D721Med (cell line): ENCODE data around the gene FAM185A.

ENCODE experiments used
- DNase-seq: peaks from one replicate; pipeline ENCODE4 v3.0.0; 2011; ENCODE audit warnings: low spot score; ENCODE audit not compliant: insufficient read length
- FAIRE-seq: peaks from 2 replicates; lab custom pipeline; 2011; peaks lifted over from hg19 to GRCh38; lab: Jason Lieb, UNC
- CTCF ChIP-seq: IDR thresholded peaks from 2 replicates; pipeline ENCODE4 v1.5.1; 2012; ENCODE audit warnings: mild to moderate bottlenecking, control low read depth; ENCODE audit not compliant: insufficient read depth; ENCODE audit errors: missing control alignments

Gene FAM185A

GRCh38 chr7:102856036-102856435 lies 107.2 kb downstream of the FAM185A start:
- DNase-seq (no peak), FAIRE-seq (no peak)
- no peak for TF ChIP-seq CTCF
